Activated CD8-positive, alpha-beta memory T cell treated with anti-CD3 and anti-CD28 coated beads, Interleukin-2, amount 50 U/mL, for 1 hour (primary cell): ENCODE measurements around the gene KCNK1.
"Not testable (repeated sequence)": the region's sequence is repeated elsewhere in the genome, so short reads cannot be mapped to it uniquely, and the experiment has no call there.

Source experiments
- DNase-seq: peaks from one replicate; pipeline ENCODE4 v3.0.0-alpha.2; 2020; ENCODE audit errors: extremely low read depth

KCNK1 gene

DNA sequence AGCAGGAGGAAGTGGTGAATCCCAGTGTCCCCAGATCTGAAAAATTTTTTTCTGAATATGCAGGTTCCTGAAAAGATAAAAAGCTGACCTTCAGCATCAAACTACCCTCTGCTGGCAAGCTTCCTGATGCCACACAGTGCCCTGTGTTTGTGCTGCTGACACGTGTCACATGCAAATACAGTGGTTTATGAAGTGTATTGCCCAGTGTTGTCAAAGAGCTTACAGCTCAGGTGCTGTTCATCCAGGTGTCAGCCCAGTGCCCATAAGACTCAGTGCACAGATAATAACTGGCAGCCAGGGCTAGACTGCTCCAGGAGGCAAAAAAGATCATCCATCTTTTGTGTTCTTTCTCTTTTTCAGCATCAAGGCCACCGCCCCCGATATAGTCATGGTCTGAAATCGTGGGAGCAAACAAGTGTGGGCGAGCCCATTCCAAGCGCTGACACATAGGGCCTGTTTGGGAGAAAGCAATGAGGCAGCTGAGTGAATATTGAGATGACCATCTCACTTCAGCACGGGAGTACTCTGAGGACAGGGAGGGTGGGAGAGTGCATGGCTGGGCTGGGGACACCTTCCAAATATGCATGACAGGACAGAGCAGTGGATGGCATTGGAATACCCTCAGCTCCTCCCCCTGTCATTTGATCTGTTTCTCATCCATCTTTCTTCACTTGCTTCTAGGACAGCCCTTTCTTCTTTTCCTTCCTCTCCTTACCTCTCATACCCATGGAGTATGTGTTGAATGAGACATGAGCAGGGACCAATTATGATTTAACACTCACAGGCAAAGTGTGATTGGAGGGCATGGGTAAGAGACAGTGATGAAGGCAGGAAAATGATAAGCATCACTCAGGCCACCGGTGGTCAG is 6.4 kb upstream of the KCNK1 start:
- DNase-seq = no peak

DNA sequence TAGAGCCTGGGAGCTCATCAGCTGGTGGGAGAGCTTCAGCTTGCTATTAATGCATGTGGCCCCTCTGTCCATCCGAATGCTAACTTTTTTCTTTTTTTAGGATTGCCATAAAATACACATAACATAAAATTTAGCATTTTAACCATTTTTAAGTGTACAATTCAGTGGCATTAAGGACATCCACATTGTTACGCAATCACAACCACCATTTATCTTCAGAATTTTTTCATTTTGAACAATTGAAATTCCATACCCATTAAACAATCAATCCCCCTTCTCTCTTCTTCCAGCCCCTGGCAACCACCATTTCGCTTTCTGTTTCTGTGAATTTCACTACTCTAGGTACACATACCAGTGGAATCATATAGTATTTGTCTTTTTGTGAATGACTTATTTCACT is 4.9 kb upstream of the KCNK1 start:
- no peak for DNase-seq

DNA sequence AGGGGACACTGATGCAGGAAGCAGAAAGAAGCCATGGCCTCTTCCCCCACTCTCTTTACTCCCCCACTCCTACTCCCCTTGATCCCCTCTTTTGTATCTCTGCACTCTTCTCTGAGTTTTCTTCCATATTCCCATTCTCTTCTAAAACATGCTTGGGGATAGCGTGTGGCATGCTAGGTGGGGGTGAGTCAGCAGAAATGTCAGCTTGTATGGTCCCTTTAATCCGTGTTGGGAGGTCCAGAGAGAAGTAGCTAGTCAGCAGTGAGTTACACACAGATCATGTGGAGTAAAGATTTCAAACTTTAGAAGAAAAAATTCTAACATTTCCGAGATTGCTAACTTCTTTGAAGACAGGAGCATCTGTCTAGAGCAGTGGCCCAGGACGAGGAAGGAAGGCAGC is 4.0 kb upstream of the KCNK1 start:
- DNase-seq = no peak

DNA sequence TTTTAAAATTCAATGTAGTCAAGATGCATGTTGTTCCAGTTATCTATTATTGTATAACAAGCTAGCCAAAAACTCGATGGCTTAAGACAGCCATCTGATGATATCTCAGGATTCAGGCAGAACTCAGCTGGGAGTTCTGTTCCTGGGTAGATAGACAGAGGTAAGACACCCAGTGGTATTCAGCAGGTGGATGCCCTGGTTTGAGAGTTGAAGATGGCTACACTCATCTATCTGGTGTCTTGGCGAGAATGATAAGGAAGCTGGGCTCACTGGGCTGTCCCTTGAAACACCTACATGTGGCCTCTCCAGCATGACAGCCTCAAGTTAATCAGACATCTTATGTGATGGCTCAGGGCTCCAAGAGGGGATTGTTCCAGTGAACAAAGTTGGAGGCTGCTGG is 3.3 kb upstream of the KCNK1 start:
- no peak for DNase-seq

GRCh38 chr1:233611363-233611762 is 2.5 kb upstream of the KCNK1 start:
- not testable (repeated sequence) for DNase-seq

- no peak for DNase-seq
These were observed 352 bp downstream of the KCNK1 start for GRCh38 chr1:233614173-233614742.

- no peak for DNase-seq
These were observed 1.0 kb downstream of the KCNK1 start for GRCh38 chr1:233614743-233615521.

GRCh38 chr1:233615571-233615970 is 1.7 kb downstream of the KCNK1 start:
- DNase-seq = no peak

DNA sequence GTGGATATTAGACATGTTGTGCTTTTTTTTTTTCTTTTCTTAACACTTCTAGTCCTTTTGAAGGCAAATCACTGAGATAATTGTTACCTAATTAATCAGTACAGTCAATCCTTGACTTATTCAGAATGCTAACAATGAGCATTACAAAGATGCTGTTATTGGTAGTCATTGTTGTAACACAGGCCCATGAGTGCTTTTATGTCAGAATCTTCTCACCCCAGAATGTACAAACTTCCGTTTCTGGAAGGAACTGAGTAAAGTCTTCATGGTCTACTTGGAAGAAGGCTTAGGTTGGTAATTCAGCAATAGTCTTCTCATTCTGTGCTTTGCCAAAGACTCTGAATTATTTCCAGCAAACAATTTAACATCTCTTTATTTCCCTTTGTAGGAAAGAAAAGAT is 3.1 kb downstream of the KCNK1 start:
- DNase-seq = no peak

DNA sequence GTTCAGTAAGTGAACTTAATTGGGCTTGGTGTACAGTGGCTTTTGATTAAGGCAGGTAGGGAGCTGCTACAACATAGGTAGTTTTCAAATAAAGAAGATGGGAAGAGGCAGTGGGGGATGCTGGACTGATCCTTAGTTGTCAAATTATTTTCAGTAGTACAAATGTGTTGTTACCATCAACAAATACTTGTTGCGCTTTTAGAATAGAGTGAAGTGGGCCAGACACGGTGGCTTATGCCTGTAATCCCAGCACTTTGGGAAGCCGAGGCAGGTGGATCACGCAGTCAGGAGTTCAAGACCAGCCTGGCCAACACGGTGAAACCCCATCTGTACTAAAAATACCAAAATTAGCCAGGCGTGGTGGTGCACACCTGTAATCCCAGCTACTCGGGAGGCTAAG is 5.5 kb downstream of the KCNK1 start:
- DNase-seq = not testable (repeated sequence)

DNA sequence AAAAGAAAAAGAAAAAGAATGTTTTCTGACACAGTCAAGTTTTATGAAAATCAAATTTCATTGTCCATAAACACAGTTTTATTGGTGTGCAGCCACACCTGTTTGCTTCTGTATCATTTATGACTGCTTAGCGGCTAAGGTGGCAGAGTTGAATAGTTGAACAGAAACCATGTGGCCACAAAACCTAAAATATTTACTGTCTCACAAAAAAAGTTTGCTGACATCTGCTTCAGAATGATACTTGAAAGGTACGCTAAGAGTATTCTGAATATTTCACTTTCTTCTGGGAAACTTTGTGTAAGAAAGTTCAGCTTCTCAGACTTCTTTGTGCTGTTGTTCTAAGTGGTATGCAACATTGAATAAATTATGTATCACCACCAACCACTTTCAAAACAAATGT is 6.2 kb downstream of the KCNK1 start:
- DNase-seq = no peak

GRCh38 chr1:233621923-233622322 is 8.0 kb downstream of the KCNK1 start:
- DNase-seq = no peak

- DNase-seq = no peak
These were observed 10.4 kb downstream of the KCNK1 start for GRCh38 chr1:233624289-233624688.

DNA sequence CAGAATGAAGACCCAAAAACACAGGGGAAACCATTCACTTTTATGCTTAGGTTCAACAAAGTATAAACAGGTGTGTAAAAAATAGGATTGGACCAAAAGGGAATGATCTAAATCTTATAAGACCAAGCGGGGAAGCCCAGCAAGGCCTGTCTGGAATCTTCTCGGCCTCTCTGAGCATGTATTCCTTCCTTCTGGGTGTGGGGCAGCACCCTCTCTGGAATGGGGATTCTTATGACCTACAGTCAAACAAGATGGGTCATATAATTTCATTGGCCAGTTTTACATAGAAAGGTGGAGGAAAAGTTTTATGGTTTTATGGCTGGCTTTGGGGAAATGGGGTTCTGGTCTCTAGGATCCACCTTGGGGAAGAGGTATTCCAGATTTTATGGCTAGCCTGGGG is 11.2 kb downstream of the KCNK1 start:
- DNase-seq = no peak

DNA sequence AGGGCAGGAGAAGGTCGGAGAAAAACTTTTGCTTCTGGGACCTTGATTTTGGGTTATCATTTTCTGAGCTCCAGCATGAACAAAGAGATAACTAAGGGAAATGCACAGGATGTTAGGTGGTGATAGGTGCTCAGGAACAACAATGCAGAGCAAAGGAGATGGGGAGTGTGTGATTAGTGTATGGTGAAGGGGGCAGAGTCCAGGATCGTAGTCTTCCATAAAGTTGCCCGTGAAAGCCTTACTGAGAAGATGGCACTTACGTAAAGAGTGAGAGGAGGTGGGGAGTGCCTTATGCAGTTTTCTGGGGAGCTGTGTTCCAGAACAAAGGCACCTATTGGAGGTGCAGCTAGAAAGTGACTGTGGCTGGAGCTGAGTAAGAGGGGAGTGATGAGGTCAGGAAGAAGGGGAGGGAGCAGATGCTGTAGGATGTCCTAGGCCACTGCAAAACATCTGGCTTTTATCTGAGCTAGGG is 11.6 kb downstream of the KCNK1 start:
- no peak for DNase-seq

- no peak for DNase-seq
These were observed 13.5 kb downstream of the KCNK1 start for GRCh38 chr1:233627376-233627775.

DNA sequence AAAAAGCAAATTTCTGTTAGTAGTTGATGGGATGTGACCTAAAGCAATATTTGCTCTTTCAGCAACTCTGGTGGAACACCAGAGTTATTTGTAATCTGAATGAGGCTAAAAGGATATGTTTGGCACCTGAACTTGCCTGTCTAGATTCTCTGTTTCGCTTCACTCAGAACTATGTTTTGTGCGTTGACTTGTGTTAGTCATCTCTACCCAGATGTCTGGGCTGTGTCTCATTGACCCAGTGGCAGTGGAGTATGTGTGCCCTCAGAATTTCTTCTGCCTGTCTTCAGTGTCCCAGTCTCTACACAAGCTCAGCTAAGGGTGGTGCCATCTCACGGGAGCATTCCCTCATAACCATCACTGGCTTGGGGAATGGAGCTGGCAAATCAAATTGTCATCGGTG is 13.9 kb downstream of the KCNK1 start:
- DNase-seq = no peak

- no peak for DNase-seq
These were observed 15.5 kb downstream of the KCNK1 start for GRCh38 chr1:233629305-233629935.

- no peak for DNase-seq
These were observed 18.0 kb downstream of the KCNK1 start for GRCh38 chr1:233631810-233632405.

DNA sequence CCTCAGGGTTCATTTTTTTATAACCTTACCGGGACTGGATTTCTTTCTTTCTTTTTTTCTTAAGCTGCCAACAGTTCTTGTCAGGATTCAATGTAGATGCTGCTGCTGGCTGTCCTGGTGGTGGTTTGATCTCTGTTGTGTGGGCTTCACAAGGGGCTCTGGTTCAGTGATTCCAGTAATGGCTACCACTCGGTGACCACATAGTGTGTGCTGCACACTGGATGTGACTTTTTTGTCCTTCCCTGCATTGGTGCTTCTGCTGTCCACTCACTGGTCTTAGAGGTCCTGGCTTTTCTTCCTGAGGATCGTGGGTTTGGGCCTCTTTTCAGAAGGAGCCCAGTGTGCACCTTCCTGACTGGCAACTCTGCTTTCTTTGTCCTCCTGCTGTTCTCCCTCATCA is 18.5 kb downstream of the KCNK1 start:
- no peak for DNase-seq

DNA sequence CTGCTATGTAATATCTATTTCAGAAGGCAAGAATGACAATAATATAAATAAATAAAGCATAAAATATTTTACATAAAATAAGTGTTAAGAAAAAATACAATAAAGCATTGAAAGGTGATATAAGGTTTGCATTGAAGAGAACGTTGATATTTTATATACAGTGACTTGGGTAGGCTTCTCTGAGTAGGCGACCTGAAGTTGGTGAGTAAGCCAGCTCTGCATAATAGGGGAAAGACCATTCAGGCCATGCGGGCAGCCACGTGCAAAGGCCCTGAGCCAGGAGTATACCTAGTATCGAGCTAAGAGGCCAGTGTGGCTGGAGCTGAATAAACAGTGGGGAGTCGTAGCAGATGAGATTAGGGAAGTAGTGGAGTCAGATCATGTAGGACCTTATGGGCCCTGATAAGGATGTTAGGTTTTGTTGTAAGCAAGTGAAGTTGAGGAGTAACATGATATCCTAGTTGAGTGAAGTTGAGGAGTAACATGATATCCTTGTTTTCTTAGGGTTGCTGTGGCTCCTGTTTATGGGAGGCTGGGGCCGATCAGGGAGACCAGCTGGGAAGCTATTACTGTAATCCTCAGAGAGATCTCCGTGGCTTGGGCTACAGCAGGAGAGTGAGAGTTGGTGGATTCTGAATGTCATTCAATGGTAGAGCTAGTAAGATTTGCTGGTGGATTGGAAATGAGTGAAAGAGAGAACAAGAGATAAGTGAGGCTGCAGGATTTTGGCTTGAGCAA is 22.0 kb downstream of the KCNK1 start:
- no peak for DNase-seq
